Panc1 (cell line): ENCODE measurements around the gene EHBP1L1. TPM values are rescaled to one million over a fixed set of nuclear protein-coding genes. Genes with fewer than 3 reads are reported as not detected.

Experiments used
- microRNA-seq: library from miRNA; unstranded; fragments of <30 nt; microRNA quantifications from one replicate; pipeline ENCODE4 v1.1.0, GENCODE V29; 2020; ENCODE audit not compliant: unreplicated experiment
- total RNA-seq: library from RNA; stranded (reverse); gene quantifications from one replicate; pipeline ENCODE4 v1.2.1, GENCODE V29; 2021; ENCODE audit not compliant: unreplicated experiment

Gene EHBP1L1
- total RNA-seq, 1 experiment from 2014 or later = 108 TPM

Small RNAs within 50 kb of the gene (microRNA-seq; reads per million reads assigned to microRNA genes)
- gene MIR4690 = not detected

Other genes with a start within 250 kb of the EHBP1L1 start
- gene DPF2, start 242.2 kb upstream of the EHBP1L1 start, total RNA-seq = 97.0 TPM
- gene TIGD3, start 221.3 kb upstream of the EHBP1L1 start, total RNA-seq = 2.4 TPM
- 9.8 TPM for gene SLC25A45, start 193.4 kb upstream of the EHBP1L1 start, total RNA-seq
- 85.8 TPM for gene FRMD8, start 189.4 kb upstream of the EHBP1L1 start, total RNA-seq
- 731 TPM for gene NEAT1, start 153.3 kb upstream of the EHBP1L1 start, total RNA-seq
- gene MALAT1, start 77.0 kb upstream of the EHBP1L1 start, total RNA-seq = 13,645 TPM
- gene SCYL1, start 51.0 kb upstream of the EHBP1L1 start, total RNA-seq = 117 TPM
- 133 TPM for gene LTBP3, start 17.7 kb upstream of the EHBP1L1 start, total RNA-seq
- 61.2 TPM for gene ZNRD2, start 5.6 kb upstream of the EHBP1L1 start, total RNA-seq
- 102 TPM for gene FAM89B, start 3.5 kb upstream of the EHBP1L1 start, total RNA-seq
- 0.69 TPM for gene KCNK7, start 19.7 kb downstream of the EHBP1L1 start, total RNA-seq
- gene MAP3K11, start 38.2 kb downstream of the EHBP1L1 start, total RNA-seq = 124 TPM
- gene PCNX3, start 39.7 kb downstream of the EHBP1L1 start, total RNA-seq = 74.5 TPM
- gene SIPA1, start 62.0 kb downstream of the EHBP1L1 start, total RNA-seq = 86.9 TPM
- gene RELA, start 86.9 kb downstream of the EHBP1L1 start, total RNA-seq = 141 TPM
- 84.2 TPM for gene KAT5, start 136.2 kb downstream of the EHBP1L1 start, total RNA-seq
- gene RNASEH2C, start 144.7 kb downstream of the EHBP1L1 start, total RNA-seq = 107 TPM
- gene AP5B1, start 204.9 kb downstream of the EHBP1L1 start, total RNA-seq = 35.0 TPM
- 0.23 TPM for gene OVOL1, start 211.0 kb downstream of the EHBP1L1 start, total RNA-seq